ENCODE data around the gene COX14. TPM values are rescaled to one million over a fixed set of nuclear protein-coding genes. Genes with fewer than 3 reads are reported as not detected.

The COX14 gene
- total RNA-seq, 1 donor from 2014 or later, result 49.7 TPM

DNA sequence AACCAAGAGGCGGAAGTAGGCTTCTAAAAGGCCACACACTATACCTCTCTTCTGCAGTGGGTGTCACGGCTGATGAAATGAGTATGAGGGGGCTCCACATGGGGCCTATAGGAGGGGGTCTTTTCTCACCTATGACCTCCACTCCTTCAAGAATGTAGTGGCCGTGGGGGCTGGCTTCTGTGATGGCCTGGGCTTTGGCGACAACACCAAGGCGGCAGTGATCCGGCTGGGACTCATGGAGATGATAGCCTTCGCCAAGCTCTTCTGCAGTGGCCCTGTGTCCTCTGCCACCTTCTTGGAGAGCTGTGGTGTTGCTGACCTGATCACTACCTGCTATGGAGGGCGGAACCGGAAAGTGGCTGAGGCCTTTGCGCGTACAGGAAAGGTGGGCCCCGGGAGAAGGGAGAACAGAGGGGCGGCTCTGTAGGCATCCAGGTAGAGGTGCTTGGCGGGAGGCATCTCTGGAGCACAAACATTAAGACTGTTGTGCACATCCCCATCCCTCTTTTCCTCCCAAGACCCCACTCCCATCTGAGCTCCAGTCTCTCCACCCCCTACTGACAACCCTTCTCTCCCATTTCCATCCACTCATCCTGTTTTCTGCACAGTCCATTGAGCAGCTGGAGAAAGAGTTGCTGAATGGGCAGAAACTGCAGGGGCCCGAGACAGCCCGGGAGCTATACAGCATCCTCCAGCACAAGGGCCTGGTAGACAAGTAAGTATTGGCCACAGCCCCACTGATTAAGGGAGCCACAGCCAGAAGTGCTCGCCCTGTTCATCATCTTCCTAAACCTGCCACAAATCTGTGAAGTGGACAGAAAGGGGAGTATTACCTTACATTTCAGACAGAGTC lies 4.4 kb upstream of the COX14 start:
- H3K27ac ChIP-seq (ENCODE audit: low read depth, low read length), result no peak overlapping the region
- no peaks in the 10 kb centered on the region for H3K9me3 Mint-ChIP-seq (ENCODE audit: unreplicated experiment)
- H3K9me3 ChIP-seq (ENCODE audit: insufficient read depth, low read depth, low read length), result no peaks in the 10 kb centered on the region
- no peaks in the 10 kb centered on the region for H3K27me3 ChIP-seq (ENCODE audit: insufficient read depth, low read length)
- H3K4me2 ChIP-seq (ENCODE audit: low read length), result no peak overlapping the region
- H3K79me2 ChIP-seq (ENCODE audit: insufficient read depth, low read length), result peaks cover 4% of the 10 kb centered on the region
- FAIRE-seq (no peak), DNase-seq (ENCODE audit: low read depth) (no peak)
- peaks cover 17% of the 10 kb centered on the region for H3K4me1 Mint-ChIP-seq (ENCODE audit: low read depth, unreplicated experiment)
- H3K36me3 Mint-ChIP-seq (ENCODE audit: low read depth, unreplicated experiment), result peaks cover 6% of the 10 kb centered on the region
- H3K4me1 ChIP-seq (ENCODE audit: insufficient read depth, low read length), result peaks cover 16% of the 10 kb centered on the region
- no peak overlapping the region for H3K4me3 ChIP-seq (ENCODE audit: insufficient read depth, low read depth, low read length)
- no peaks in the 10 kb centered on the region for H4K20me1 ChIP-seq (ENCODE audit: insufficient read depth, low read length)
- H2AFZ ChIP-seq (ENCODE audit: low read depth, low read length), result no peak overlapping the region
- H3K36me3 ChIP-seq (ENCODE audit: insufficient read depth, low read length), result no peaks in the 10 kb centered on the region
- TF ChIP-seq EZH2 (IDR thresholded peaks at IDR 0.05; ENCODE audit: insufficient read depth, low read length), result no peak
- TF ChIP-seq, protein P1, sequence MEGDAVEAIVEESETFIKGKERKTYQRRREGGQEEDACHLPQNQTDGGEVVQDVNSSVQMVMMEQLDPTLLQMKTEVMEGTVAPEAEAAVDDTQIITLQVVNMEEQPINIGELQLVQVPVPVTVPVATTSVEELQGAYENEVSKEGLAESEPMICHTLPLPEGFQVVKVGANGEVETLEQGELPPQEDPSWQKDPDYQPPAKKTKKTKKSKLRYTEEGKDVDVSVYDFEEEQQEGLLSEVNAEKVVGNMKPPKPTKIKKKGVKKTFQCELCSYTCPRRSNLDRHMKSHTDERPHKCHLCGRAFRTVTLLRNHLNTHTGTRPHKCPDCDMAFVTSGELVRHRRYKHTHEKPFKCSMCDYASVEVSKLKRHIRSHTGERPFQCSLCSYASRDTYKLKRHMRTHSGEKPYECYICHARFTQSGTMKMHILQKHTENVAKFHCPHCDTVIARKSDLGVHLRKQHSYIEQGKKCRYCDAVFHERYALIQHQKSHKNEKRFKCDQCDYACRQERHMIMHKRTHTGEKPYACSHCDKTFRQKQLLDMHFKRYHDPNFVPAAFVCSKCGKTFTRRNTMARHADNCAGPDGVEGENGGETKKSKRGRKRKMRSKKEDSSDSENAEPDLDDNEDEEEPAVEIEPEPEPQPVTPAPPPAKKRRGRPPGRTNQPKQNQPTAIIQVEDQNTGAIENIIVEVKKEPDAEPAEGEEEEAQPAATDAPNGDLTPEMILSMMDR (IDR thresholded peaks at IDR 0.05; ENCODE audit: insufficient read depth, low read depth, low read length), result no peak
- no peak overlapping the region for H3K27ac Mint-ChIP-seq (ENCODE audit: unreplicated experiment)
- H3K4me3 Mint-ChIP-seq (ENCODE audit: unreplicated experiment), result no peak overlapping the region
- H3K27me3 Mint-ChIP-seq (ENCODE audit: low read depth, unreplicated experiment), result peaks cover 10% of the 10 kb centered on the region
- no peak overlapping the region for H3K9ac ChIP-seq (ENCODE audit: low read length)

DNA sequence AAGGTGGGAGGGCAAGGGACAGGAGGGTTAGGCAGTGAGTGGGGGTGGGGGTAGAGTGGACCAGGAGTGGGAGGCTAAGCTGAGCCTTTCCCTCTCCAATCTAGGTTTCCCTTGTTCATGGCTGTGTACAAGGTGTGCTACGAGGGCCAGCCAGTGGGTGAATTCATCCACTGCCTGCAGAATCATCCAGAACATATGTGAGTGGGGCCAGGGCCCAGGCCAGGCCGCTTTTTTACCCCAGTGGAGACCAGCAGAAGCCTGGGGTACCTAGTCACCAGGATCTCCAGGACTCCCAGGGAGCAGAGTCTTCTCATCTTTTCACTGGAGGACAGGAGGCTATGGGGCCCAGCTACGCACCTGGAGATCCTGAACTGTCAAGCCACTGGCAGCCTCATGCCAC lies 2.7 kb upstream of the COX14 start:
- Mint-ChIP-seq H3K4me3 (ENCODE audit: unreplicated experiment) (no peak overlapping the region), H3K27me3 (ENCODE audit: low read depth, unreplicated experiment) (peaks cover 10% of the 10 kb centered on the region), H3K9me3 (ENCODE audit: unreplicated experiment) (no peaks in the 10 kb centered on the region), H3K36me3 (ENCODE audit: low read depth, unreplicated experiment) (peaks cover 9% of the 10 kb centered on the region), H3K27ac (ENCODE audit: unreplicated experiment) (no peak overlapping the region), H3K4me1 (ENCODE audit: low read depth, unreplicated experiment) (peaks cover 20% of the 10 kb centered on the region)
- Histone ChIP-seq H3K79me2 (ENCODE audit: insufficient read depth, low read length) (peaks cover 20% of the 10 kb centered on the region), H3K4me2 (ENCODE audit: low read length) (no peak overlapping the region), H3K4me1 (ENCODE audit: insufficient read depth, low read length) (peaks cover 10% of the 10 kb centered on the region), H3K27me3 (ENCODE audit: insufficient read depth, low read length) (no peaks in the 10 kb centered on the region), H3K36me3 (ENCODE audit: insufficient read depth, low read length) (no peaks in the 10 kb centered on the region), H3K4me3 (ENCODE audit: insufficient read depth, low read depth, low read length) (no peak overlapping the region), H3K9me3 (ENCODE audit: insufficient read depth, low read depth, low read length) (no peaks in the 10 kb centered on the region), H2AFZ (ENCODE audit: low read depth, low read length) (no peak overlapping the region), H3K9ac (ENCODE audit: low read length) (no peak overlapping the region), H3K27ac (ENCODE audit: low read depth, low read length) (no peak overlapping the region), H4K20me1 (ENCODE audit: insufficient read depth, low read length) (peaks cover 3% of the 10 kb centered on the region)
- DNase-seq (ENCODE audit: low read depth) (no peak), FAIRE-seq (no peak)
- TF ChIP-seq, protein P1 (IDR thresholded peaks at IDR 0.05; ENCODE audit: insufficient read depth, low read depth, low read length), result no peak
- TF ChIP-seq EZH2 (IDR thresholded peaks at IDR 0.05; ENCODE audit: insufficient read depth, low read length), result no peak
